ENCODE measurements around the gene RASSF1. TPM values are rescaled to one million over a fixed set of nuclear protein-coding genes. Genes with fewer than 3 reads are reported as not detected.

RASSF1 gene
- total RNA-seq, 1 experiment from 2014 or later = 28.1 TPM

- DNase-seq = no peak
- peaks cover 40% of the 10 kb centered on the region for H3K36me3 Mint-ChIP-seq (ENCODE audit: insufficient read depth, unreplicated experiment)
- H3K4me3 Mint-ChIP-seq (ENCODE audit: unreplicated experiment) = peak within 1 kb of the TSS; percentile 81
- no peaks in the 10 kb centered on the region for H3K4me1 Mint-ChIP-seq (ENCODE audit: low read depth, unreplicated experiment)
- H3K4me1 ChIP-seq = peaks cover 22% of the 10 kb centered on the region
- no peaks in the 10 kb centered on the region for H3K27me3 ChIP-seq (replicated peaks; ENCODE audit: control insufficient read depth, insufficient read depth, low read length)
- H3K9me3 Mint-ChIP-seq (ENCODE audit: unreplicated experiment) = no peaks in the 10 kb centered on the region
- peak within 1 kb of the TSS; percentile 96 for H3K27ac Mint-ChIP-seq (ENCODE audit: unreplicated experiment)
- peak within 1 kb of the TSS; percentile 58 for H3K4me3 ChIP-seq (ENCODE audit: low read depth, low read length)
- H3K27me3 Mint-ChIP-seq (ENCODE audit: insufficient read depth, unreplicated experiment) = no peaks in the 10 kb centered on the region
- intact Hi-C loops (cut with micrococcal nuclease; ENCODE audit: unreplicated experiment) = no loop called here
- no peak for TF ChIP-seq CTCF (IDR thresholded peaks at IDR 0.05; ENCODE audit: insufficient read depth in 1 of 2, low read depth in 1 of 2, low read length in 1 of 2, severe bottlenecking in 1 of 2, unreplicated experiment in 1 of 2)
- no TSS peak for BruUV-seq (replicated peaks)
- CTCF ChIA-PET = interaction anchor here (1.4 to 2.3 kb wide), 2 partner anchors 14 to 15 kb away, joined by 11 to 27 read pairs; no protein-coding TSS in a partner anchor
- H3K9me3 ChIP-seq = no peaks in the 10 kb centered on the region
- peaks cover 4% of the 10 kb centered on the region for H3K36me3 ChIP-seq (ENCODE audit: control insufficient read depth, insufficient read depth, low read length)
- POLR2A ChIA-PET = interaction anchor here (1.4 kb wide), 1 partner anchor 23 kb away, joined by 12 read pairs; the partner anchor contains the start of genes HYAL3 and NAA80
Observed at GRCh38 chr3:50322386-50323091, 18.1 kb downstream of the RASSF1 start, which contains the start of gene HYAL2. Gene HYAL2, minus strand, starts transcription at chr3:50322745. Its CDS starts 2,256 bp downstream, at chr3:50320489.

GRCh38 chr3:50322115-50322385 is 18.6 kb downstream of the RASSF1 start:
- ChIA-PET CTCF (interaction anchor here (1.0 to 1.4 kb wide), 2 partner anchors 15 to 23 kb away, joined by 8 to 27 read pairs; partner anchors contain the start of genes HYAL3 and NAA80), POLR2A (interaction anchor here (0.6 to 1.4 kb wide), 2 partner anchors 23 to 536 kb away, joined by 4 to 12 read pairs; partner anchors contain the start of genes HYAL3 and NAA80)
- Histone ChIP-seq H3K27me3 (replicated peaks; ENCODE audit: control insufficient read depth, insufficient read depth, low read length) (no peaks in the 10 kb centered on the region), H3K36me3 (ENCODE audit: control insufficient read depth, insufficient read depth, low read length) (peaks cover 4% of the 10 kb centered on the region), H3K9me3 (no peaks in the 10 kb centered on the region), H3K4me3 (ENCODE audit: low read depth, low read length) (peak overlapping the region; percentile 58), H3K4me1 (peaks cover 27% of the 10 kb centered on the region)
- Mint-ChIP-seq H3K36me3 (ENCODE audit: insufficient read depth, unreplicated experiment) (peaks cover 40% of the 10 kb centered on the region), H3K9me3 (ENCODE audit: unreplicated experiment) (no peaks in the 10 kb centered on the region), H3K4me3 (ENCODE audit: unreplicated experiment) (peak overlapping the region; percentile 81), H3K4me1 (ENCODE audit: low read depth, unreplicated experiment) (peaks cover under 1% of the 10 kb centered on the region), H3K27ac (ENCODE audit: unreplicated experiment) (peak overlapping the region; percentile 96), H3K27me3 (ENCODE audit: insufficient read depth, unreplicated experiment) (no peaks in the 10 kb centered on the region)
- intact Hi-C loops (cut with micrococcal nuclease; ENCODE audit: unreplicated experiment) = no loop called here
- BruUV-seq (replicated peaks) = TSS peak; percentile 62
- no peak for TF ChIP-seq CTCF (IDR thresholded peaks at IDR 0.05; ENCODE audit: insufficient read depth in 1 of 2, low read depth in 1 of 2, low read length in 1 of 2, severe bottlenecking in 1 of 2, unreplicated experiment in 1 of 2)
- DNase-seq = no peak

GRCh38 chr3:50321336-50322114 is 19.1 kb downstream of the RASSF1 start:
- H3K4me1 ChIP-seq = peaks cover 33% of the 10 kb centered on the region
- H3K4me3 ChIP-seq (ENCODE audit: low read depth, low read length) = peak overlapping the region; percentile 58
- ChIA-PET CTCF (interaction anchor here (0.5 to 1.4 kb wide), 12 partner anchors 10 to 1720 kb away, joined by 3 to 27 read pairs (median 5); partner anchors contain the start of genes CYB561D2, GNAI2, HYAL3 and NAA80), POLR2A (interaction anchor here (0.6 to 1.4 kb wide), 4 partner anchors 16 to 536 kb away, joined by 4 to 12 read pairs (median 8); partner anchors contain the start of genes HYAL3 and NAA80)
- peak overlapping the region; percentile 96 for H3K27ac Mint-ChIP-seq (ENCODE audit: unreplicated experiment)
- H3K4me1 Mint-ChIP-seq (ENCODE audit: low read depth, unreplicated experiment) = peaks cover 6% of the 10 kb centered on the region
- peak; percentile 92 to 94 for DNase-seq
- H3K36me3 Mint-ChIP-seq (ENCODE audit: insufficient read depth, unreplicated experiment) = peaks cover 37% of the 10 kb centered on the region
- no TSS peak for BruUV-seq (replicated peaks)
- H3K27me3 ChIP-seq (replicated peaks; ENCODE audit: control insufficient read depth, insufficient read depth, low read length) = no peaks in the 10 kb centered on the region
- H3K36me3 ChIP-seq (ENCODE audit: control insufficient read depth, insufficient read depth, low read length) = peaks cover 4% of the 10 kb centered on the region
- H3K9me3 ChIP-seq = no peaks in the 10 kb centered on the region
- no peaks in the 10 kb centered on the region for H3K27me3 Mint-ChIP-seq (ENCODE audit: insufficient read depth, unreplicated experiment)
- intact Hi-C loops (cut with micrococcal nuclease; ENCODE audit: unreplicated experiment) = loop anchor here (1.0 kb wide), 1 partner anchor 22 kb away; the partner anchor contains the start of genes HYAL3 and NAA80
- no peaks in the 10 kb centered on the region for H3K9me3 Mint-ChIP-seq (ENCODE audit: unreplicated experiment)
- peak overlapping the region; percentile 81 for H3K4me3 Mint-ChIP-seq (ENCODE audit: unreplicated experiment)
- TF ChIP-seq CTCF (IDR thresholded peaks at IDR 0.05; ENCODE audit: insufficient read depth in 1 of 2, low read depth in 1 of 2, low read length in 1 of 2, severe bottlenecking in 1 of 2, unreplicated experiment in 1 of 2) = peak; percentile 67 to 68

Measured in Caco-2 (cell line).